Epithelial cell of esophagus (primary cell): ENCODE measurements around the gene RABL6.

ENCODE experiments used
- DNase-seq: peaks from one replicate; pipeline ENCODE4 v3.0.0; 2010; ENCODE audit warnings: low read depth
- H3K4me3 ChIP-seq: 2 replicates; pipeline ENCODE4 v1.5.1; 2011; ENCODE audit warnings: mild to moderate bottlenecking, low read length, control low read depth
- CTCF ChIP-seq: IDR thresholded peaks from 2 replicates; pipeline ENCODE4 v1.5.1; 2011; ENCODE audit warnings: low read depth, mild to moderate bottlenecking, low read length, control low read depth, inconsistent platforms; ENCODE audit not compliant: insufficient read depth; ENCODE audit errors: missing control alignments

The RABL6 gene

GRCh38 chr9:136885950-136886578 lies 78.3 kb downstream of the RABL6 start, which contains the start of gene TRAF2:
Gene TRAF2, plus strand, starts transcription at chr9:136886516. Its CDS starts 12,225 bp downstream, at chr9:136898741.
- DNase-seq = peak; percentile 100
- TF ChIP-seq CTCF = no peak
- peak within 1 kb of the TSS; percentile 68 for H3K4me3 ChIP-seq

- no peak for DNase-seq
- TF ChIP-seq CTCF = no peak
- H3K4me3 ChIP-seq = peak overlapping the region; percentile 66
Measured at GRCh38 chr9:136886610-136887597, 79.2 kb downstream of the RABL6 start.

GRCh38 chr9:136888454-136888853 lies 80.7 kb downstream of the RABL6 start:
- no peak for TF ChIP-seq CTCF
- H3K4me3 ChIP-seq = no peak overlapping the region
- no peak for DNase-seq

GRCh38 chr9:136889858-136890257 lies 82.1 kb downstream of the RABL6 start:
- no peak for DNase-seq
- no peak overlapping the region for H3K4me3 ChIP-seq
- no peak for TF ChIP-seq CTCF

GRCh38 chr9:136890661-136891060 lies 82.9 kb downstream of the RABL6 start:
- H3K4me3 ChIP-seq = no peak overlapping the region
- TF ChIP-seq CTCF = no peak
- DNase-seq = no peak
